GM12872 (cell line): ENCODE measurements around the gene CDH15.

Experiments
- CTCF ChIP-seq: IDR thresholded peaks from 3 replicates; pipeline ENCODE4 v1.5.1; 2011; ENCODE audit warnings: low read depth, mild to moderate bottlenecking, low read length, moderate library complexity; ENCODE audit not compliant: insufficient read depth

CDH15 gene

GRCh38 chr16:89166696-89167424 is 4.7 kb upstream of the CDH15 start:
- no peak for TF ChIP-seq CTCF

- TF ChIP-seq CTCF, result peak; percentile 91
These were observed 4.1 kb upstream of the CDH15 start for GRCh38 chr16:89167425-89167941.

- peak; percentile 19; the same call in 1 of the 3 replicates for TF ChIP-seq CTCF
These were observed 3.0 kb upstream of the CDH15 start for GRCh38 chr16:89168381-89169189.

GRCh38 chr16:89169778-89170177 is 1.8 kb upstream of the CDH15 start:
- no peak for TF ChIP-seq CTCF

- TF ChIP-seq CTCF, result 0 out of 3 replicates have a peak, but pooled peaks have one; percentile 4
These were observed 967 bp upstream of the CDH15 start for GRCh38 chr16:89170346-89171215.

GRCh38 chr16:89172171-89172527 is 601 bp downstream of the CDH15 start:
- TF ChIP-seq CTCF, result no peak
